ENCODE data around the gene FOXO6. TPM values are rescaled to one million over a fixed set of nuclear protein-coding genes. Genes with fewer than 3 reads are reported as not detected.

FOXO6 gene
- total RNA-seq, 2 experiments from 2014 or later = not detected

DNA sequence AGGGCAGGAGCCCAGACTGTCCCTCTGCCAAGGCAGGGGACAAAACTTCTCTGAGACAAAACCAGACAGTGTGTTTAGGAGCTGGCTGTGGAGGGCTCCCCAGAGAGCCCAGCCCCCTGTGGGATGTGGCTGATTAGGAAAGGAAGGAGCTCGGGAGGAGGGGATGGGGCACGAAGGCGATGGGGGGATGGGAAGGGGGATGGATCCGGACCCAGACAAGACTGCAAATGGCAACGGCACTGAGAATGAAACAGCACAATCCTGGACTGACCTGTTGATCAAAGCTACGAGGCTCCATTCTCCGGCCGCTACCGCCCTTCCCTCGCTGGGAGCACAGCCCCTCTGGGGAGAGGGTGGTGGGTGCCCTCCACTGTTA lies 33.1 kb downstream of the FOXO6 start:
- no peaks in the 10 kb centered on the region for H3K9me3 Mint-ChIP-seq
- H3K27ac Mint-ChIP-seq = no peak overlapping the region
- DNase-seq (no peak), ATAC-seq (ENCODE audit: low read depth) (no peak)
- H3K36me3 Mint-ChIP-seq = no peaks in the 10 kb centered on the region
- peaks cover 31% of the 10 kb centered on the region for H3K27me3 Mint-ChIP-seq
- H3K4me3 Mint-ChIP-seq = no peak overlapping the region
- peaks cover 5% of the 10 kb centered on the region for H3K4me1 Mint-ChIP-seq
- POLR2A ChIA-PET = no interaction called here

DNA sequence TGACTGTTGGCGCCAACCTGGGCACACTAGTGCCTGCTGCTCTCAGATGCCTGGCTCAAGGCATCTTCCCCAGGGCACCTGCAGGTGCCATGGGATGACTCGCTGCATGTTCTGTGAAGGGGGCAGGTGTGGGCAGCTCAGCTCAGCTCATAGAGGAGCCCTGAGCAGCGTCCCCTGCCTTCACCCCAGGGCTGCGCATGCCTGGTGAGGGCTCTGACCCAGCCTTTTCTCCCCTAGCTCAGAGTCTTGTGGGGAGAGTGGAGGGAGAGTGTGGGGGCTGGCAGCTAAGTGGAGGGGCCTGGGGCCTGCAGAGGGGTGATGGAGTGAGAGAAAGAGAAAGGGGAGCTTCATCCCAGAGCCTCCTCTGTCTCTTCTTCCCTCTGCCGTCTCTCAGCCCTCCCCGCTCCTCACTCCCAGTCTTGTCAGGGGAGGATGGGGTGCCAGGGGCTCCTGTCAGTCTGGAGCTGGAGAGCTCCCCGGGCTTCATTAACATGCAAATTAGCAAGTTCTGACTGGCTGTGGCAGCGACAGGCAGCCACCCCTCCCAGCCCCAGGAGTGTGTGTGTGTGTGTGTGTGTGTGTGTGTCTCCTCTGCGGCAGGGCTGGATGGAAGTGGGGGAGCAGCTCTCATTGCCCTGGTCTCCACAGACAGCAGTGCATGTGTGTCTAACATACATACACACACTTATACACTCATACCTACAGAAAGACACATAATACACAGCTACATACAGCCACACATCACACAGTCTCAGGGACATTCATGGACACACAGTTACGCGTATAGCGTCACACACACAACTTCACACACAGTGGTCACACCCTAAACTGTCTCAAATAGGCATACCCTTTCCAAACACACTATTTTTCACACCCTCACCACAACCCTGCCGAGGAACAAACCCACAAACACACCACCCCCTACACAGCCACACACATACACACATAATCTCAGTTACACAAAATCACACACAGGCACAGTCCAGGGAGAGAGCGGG lies 34.0 kb downstream of the FOXO6 start:
- ATAC-seq (ENCODE audit: low read depth) = peak; percentile 26
- no peak overlapping the region for H3K27ac Mint-ChIP-seq
- H3K27me3 Mint-ChIP-seq = peaks cover 26% of the 10 kb centered on the region
- POLR2A ChIA-PET = no interaction called here
- no peak for DNase-seq
- H3K4me1 Mint-ChIP-seq = peaks cover 5% of the 10 kb centered on the region
- H3K36me3 Mint-ChIP-seq = no peaks in the 10 kb centered on the region
- H3K9me3 Mint-ChIP-seq = no peaks in the 10 kb centered on the region
- no peak overlapping the region for H3K4me3 Mint-ChIP-seq

DNA sequence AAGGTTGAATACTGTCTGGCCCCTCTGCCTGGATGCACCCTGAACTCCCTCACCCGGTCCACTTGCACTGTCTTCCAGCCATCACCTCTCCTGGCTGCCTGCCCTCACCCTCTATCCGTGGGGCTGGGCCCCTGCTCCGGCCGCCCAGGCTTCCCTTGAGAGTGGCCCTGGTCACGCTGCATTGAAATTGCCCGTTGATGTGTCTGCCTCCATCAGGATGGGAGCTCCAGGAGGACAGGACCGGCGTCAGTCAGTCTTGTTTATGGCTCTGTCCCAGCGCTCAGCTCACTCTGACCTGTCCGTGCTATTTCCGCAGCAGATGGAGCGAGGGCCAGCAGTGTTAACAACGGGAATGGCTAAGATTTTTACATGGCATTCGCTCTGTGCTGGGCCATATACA lies 34.9 kb downstream of the FOXO6 start:
- H3K36me3 Mint-ChIP-seq = no peaks in the 10 kb centered on the region
- POLR2A ChIA-PET = no interaction called here

DNA sequence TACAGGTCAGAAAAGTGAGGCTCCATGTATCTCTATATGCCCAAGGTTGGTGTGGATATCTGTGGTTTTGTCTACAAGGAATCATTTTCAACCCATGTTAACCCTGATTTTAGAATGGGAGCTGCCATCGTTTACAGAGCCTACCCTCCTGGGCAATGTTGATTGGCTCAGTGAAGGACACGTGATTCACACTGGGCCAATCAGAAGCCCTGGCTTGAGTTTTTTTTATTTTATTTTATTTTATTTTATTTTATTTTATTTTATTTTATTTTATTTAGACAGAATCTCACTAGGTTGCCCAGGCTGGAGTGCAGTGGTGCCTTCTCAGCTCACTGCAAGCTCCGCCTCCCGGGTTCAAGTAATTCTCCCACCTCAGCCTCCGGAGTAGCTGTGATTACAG lies 35.8 kb downstream of the FOXO6 start:
- ATAC-seq (ENCODE audit: low read depth) (no peak), DNase-seq (no peak)
- H3K27me3 Mint-ChIP-seq = peaks cover 40% of the 10 kb centered on the region
- no peak overlapping the region for H3K27ac Mint-ChIP-seq
- H3K4me3 Mint-ChIP-seq = no peak overlapping the region
- no peaks in the 10 kb centered on the region for H3K36me3 Mint-ChIP-seq
- peaks cover 5% of the 10 kb centered on the region for H3K4me1 Mint-ChIP-seq
- H3K9me3 Mint-ChIP-seq = peaks cover 2% of the 10 kb centered on the region
- POLR2A ChIA-PET = no interaction called here

More for the DNA sequence above, 34.9 kb downstream of the FOXO6 start:
- no peak overlapping the region for H3K4me3 Mint-ChIP-seq
- DNase-seq (no peak), ATAC-seq (ENCODE audit: low read depth) (no peak)
- no peak overlapping the region for H3K27ac Mint-ChIP-seq
- H3K27me3 Mint-ChIP-seq = peaks cover 31% of the 10 kb centered on the region
- H3K9me3 Mint-ChIP-seq = no peaks in the 10 kb centered on the region
- peaks cover 5% of the 10 kb centered on the region for H3K4me1 Mint-ChIP-seq

DNA sequence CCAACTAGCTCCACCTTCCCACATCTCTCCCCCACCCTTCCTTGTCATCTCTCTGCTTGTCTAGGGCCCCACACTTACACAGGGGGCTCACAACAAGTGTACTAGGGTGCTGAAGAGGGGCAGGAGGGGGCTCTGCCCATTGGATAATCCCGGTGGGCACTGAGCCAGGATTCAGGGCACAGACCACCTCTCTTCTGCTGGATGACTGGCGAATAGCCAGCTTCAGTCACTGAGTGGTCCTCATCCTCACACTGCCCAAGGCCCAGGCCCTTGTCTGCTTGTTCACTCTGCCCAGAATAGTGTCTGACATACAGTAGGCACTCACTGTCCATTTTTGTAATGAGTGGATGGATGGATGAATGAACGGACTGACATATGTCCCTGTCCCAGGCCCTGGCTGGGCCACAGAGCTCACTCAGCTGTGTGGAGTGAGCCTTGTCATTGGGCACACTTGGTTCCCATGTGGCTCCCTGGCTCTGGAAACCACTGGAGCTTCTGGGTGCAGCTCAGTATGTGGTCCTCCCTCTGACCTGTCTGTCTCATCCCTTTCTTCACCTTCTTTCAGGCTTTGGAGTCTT lies 36.6 kb downstream of the FOXO6 start:
- no peaks in the 10 kb centered on the region for H3K36me3 Mint-ChIP-seq
- peaks cover 48% of the 10 kb centered on the region for H3K27me3 Mint-ChIP-seq
- peaks cover 5% of the 10 kb centered on the region for H3K4me1 Mint-ChIP-seq
- ATAC-seq (ENCODE audit: low read depth) (no peak), DNase-seq (no peak)
- POLR2A ChIA-PET = no interaction called here
- no peak overlapping the region for H3K4me3 Mint-ChIP-seq
- no peak overlapping the region for H3K27ac Mint-ChIP-seq
- peaks cover 2% of the 10 kb centered on the region for H3K9me3 Mint-ChIP-seq

DNA sequence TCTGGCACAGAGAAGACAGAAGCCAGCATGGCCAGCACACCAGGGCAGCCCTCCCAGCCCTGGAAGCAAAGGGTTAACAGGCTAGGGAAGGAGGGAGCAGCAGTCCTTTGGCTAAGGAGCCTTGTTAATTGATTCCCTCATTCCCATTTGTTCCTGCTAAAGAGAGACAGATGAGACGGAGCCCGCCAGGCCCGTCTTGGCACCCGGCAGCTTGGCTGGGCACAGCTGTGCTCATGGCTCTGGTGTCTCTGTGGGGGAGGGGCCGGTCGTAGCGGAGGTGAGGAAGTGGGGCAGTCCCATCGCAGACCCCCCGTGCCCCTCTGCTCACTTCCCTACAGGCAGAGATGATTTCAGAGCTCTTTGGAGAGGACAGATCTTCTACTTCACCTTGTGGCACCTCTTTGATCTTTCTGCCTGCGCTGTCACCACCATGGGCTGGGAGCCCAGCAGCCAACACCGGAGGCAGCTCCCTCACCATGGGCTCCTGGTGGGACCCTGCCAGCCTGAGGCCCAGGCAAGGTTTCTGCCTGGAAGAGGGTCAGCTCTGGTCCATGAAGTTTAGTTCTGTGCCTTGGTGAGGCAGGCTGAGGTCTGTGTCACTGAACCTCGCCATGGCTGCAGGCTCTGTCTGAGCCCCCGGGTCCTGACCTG lies 38.0 kb downstream of the FOXO6 start:
- Mint-ChIP-seq H3K36me3 (no peaks in the 10 kb centered on the region), H3K27ac (no peak overlapping the region), H3K27me3 (peaks cover 43% of the 10 kb centered on the region), H3K4me1 (peaks cover 5% of the 10 kb centered on the region), H3K9me3 (peaks cover 2% of the 10 kb centered on the region), H3K4me3 (no peak overlapping the region)
- no peak for DNase-seq
- ATAC-seq (ENCODE audit: low read depth) = no peak
- POLR2A ChIA-PET = no interaction called here

DNA sequence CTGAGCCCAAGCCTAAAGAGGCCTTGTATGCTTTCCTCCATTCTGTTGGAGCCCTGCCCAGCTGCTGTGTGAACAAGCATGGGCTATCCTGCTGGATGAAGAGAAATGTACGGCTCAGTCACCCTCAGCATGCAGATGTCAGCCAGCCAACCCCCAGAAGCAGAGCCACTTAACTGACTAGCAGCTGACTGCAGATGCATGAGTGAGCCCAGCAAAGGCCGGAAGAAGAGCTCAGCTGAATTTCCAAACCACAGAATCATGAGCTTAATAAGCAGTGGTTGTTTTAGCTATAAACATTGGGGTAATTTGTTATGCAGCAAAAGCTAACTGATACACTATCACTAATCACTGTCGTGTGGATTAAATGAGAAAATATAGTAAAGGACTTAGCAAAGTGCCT lies 39.0 kb downstream of the FOXO6 start:
- peaks cover 35% of the 10 kb centered on the region for H3K27me3 Mint-ChIP-seq
- H3K4me1 Mint-ChIP-seq = peaks cover 5% of the 10 kb centered on the region
- DNase-seq (no peak), ATAC-seq (ENCODE audit: low read depth) (no peak)
- no peak overlapping the region for H3K4me3 Mint-ChIP-seq
- H3K27ac Mint-ChIP-seq = no peak overlapping the region
- POLR2A ChIA-PET = no interaction called here
- H3K9me3 Mint-ChIP-seq = peaks cover 2% of the 10 kb centered on the region
- H3K36me3 Mint-ChIP-seq = no peaks in the 10 kb centered on the region

DNA sequence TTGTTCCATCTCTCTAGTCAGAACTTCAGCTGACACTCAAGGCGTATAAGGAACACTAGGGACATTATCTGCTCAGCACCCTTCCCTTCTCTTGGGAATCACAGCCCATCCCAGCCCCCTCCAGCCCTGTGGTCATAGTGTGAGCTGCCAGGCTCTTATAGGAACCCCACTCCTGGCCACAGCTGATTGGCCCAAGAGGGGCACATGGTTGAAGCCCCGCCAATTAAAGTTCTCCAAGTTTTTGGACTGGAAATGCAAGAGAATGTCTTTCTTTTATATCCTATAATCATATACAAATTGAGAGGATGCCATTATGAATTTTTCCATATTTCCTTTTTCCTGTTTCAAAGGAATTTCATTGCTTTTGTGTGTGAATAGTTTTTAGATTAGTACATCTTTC lies 40.7 kb downstream of the FOXO6 start:
- DNase-seq (no peak), ATAC-seq (ENCODE audit: low read depth) (no peak)
- Mint-ChIP-seq H3K9me3 (peaks cover 2% of the 10 kb centered on the region), H3K36me3 (no peaks in the 10 kb centered on the region), H3K27ac (no peak overlapping the region), H3K4me3 (no peak overlapping the region), H3K4me1 (no peaks in the 10 kb centered on the region), H3K27me3 (peaks cover 23% of the 10 kb centered on the region)
- POLR2A ChIA-PET = no interaction called here

DNA sequence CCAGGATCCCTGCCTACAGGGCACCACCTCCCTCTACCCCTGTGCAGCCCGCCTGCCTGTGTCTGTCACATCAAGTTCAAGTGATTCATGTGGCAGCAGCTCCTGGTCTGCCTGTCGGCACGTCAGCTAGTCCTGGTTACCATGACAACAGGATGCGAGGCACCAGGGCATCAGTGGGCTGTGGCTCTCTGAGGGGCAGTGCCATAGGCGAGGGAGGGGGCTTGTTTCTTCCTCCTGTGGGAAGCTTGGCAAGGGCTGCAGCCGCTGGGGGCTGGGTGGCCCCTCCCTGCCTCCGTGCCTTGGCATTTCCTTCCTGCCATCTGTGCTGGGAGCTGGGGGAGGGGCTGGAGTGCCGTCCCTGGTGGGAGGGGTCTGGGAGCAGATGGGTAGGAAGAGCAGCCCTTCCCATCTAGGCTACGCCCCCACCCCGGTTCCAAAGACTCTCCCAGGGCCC lies 43.1 kb downstream of the FOXO6 start:
- Mint-ChIP-seq H3K9me3 (peaks cover 2% of the 10 kb centered on the region), H3K27me3 (peaks cover 27% of the 10 kb centered on the region), H3K27ac (no peak overlapping the region), H3K4me3 (no peak overlapping the region), H3K36me3 (no peaks in the 10 kb centered on the region), H3K4me1 (no peaks in the 10 kb centered on the region)
- ATAC-seq (ENCODE audit: low read depth) (peak; percentile 54), DNase-seq (no peak)
- POLR2A ChIA-PET = no interaction called here

DNA sequence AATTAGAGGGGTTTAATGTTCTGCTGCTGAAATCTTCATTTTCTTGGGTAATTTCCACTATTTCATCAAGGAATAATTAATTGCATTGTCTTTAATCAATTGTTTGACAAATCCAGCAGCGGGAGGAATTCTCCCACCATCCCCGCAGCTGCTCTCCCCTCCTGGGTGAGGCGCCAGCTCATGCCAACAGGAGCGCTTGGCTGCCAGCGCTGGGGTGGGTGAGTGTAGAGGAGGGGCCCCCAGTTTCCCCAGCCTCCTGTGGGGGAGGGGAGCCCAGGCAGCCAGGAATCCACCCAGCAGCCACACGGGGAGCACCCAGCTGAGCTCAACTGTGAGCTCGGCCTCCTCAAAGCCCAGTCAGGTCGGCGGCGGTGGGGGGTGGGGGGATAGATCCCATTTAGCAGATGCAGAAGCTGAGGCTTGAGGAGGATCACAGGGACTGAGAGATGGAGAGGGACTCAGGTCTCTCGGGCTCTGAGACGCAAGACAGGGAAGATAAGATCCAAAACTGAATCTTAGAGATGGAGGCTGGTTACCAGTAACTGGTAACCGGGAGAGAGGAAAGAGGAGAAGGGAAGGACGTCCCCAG lies 46.5 kb downstream of the FOXO6 start:
- POLR2A ChIA-PET = no interaction called here
- Mint-ChIP-seq H3K4me3 (no peak overlapping the region), H3K4me1 (no peaks in the 10 kb centered on the region), H3K27me3 (peaks cover 21% of the 10 kb centered on the region), H3K27ac (no peak overlapping the region), H3K36me3 (no peaks in the 10 kb centered on the region), H3K9me3 (peaks cover 2% of the 10 kb centered on the region)
- DNase-seq (no peak), ATAC-seq (ENCODE audit: low read depth) (no peak)

DNA sequence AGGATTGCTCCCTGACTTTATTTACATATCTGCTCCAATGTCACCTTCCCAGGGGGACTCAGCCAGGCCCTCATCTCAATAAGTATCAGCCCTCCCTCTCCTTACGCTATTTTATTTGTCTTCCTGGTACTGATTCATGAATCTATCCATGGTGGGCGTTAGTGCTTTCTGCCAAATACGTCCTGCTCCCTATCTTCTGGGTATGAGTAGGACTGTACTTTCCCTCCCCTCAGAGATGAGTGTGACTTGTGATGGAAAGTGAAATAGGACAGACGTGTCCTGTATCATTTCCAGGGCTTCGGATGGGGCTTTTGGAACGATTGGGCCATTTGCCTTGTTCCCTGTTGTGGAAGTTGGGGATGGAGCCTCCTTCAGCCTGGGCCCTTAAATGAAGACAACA lies 47.5 kb downstream of the FOXO6 start:
- H3K4me3 Mint-ChIP-seq = no peak overlapping the region
- no peak overlapping the region for H3K27ac Mint-ChIP-seq
- H3K9me3 Mint-ChIP-seq = peaks cover 2% of the 10 kb centered on the region
- no peaks in the 10 kb centered on the region for H3K4me1 Mint-ChIP-seq
- H3K27me3 Mint-ChIP-seq = peaks cover 18% of the 10 kb centered on the region
- H3K36me3 Mint-ChIP-seq = no peaks in the 10 kb centered on the region
- POLR2A ChIA-PET = no interaction called here
- ATAC-seq (ENCODE audit: low read depth) = no peak
- no peak for DNase-seq

DNA sequence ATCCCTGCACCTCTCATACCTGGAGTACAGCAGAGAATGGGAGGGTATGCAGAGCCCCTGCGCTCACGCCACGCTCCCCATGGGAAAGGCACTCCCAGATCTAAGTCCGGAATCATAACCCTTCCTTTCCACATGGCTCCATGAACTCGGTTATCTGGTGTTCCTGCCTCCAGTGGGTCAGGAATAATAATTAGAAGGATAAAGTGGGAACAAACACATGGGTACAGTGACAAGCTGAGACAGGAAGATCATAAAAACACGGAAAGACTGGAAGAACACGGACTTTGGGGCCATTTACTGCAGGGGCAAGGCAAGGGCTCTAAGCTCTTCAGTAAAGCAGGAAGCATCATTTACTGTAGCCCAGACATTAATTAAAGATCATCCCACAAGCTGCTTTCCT lies 48.6 kb downstream of the FOXO6 start:
- Mint-ChIP-seq H3K9me3 (peaks cover 2% of the 10 kb centered on the region), H3K4me3 (no peak overlapping the region), H3K27me3 (peaks cover 18% of the 10 kb centered on the region), H3K4me1 (no peaks in the 10 kb centered on the region), H3K27ac (peak overlapping the region; percentile 43), H3K36me3 (no peaks in the 10 kb centered on the region)
- POLR2A ChIA-PET = no interaction called here
- ATAC-seq (ENCODE audit: low read depth) (no peak), DNase-seq (no peak)

DNA sequence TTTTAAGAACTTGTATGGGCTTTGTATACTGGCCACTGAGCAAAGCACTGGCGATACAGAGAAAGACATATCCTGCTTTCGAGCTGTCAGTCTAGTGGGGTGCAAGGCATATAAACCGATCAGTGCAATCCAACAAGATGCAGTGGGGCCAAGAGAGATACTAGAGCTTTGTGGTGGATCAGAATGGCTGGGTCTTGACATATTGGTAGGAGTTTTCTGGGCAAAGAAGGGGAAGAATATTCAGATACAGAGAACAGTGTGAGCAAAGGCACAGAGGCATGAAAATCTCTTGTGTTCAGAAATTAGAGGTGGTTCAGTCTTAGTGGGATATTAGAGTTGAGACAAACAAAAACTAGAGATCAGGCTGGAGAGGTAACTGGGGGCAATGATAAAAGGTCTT lies 49.2 kb downstream of the FOXO6 start:
- ATAC-seq (ENCODE audit: low read depth) = no peak
- no peak overlapping the region for H3K27ac Mint-ChIP-seq
- no peak for DNase-seq
- H3K9me3 Mint-ChIP-seq = peaks cover 2% of the 10 kb centered on the region
- no peak overlapping the region for H3K4me3 Mint-ChIP-seq
- POLR2A ChIA-PET = no interaction called here
- H3K27me3 Mint-ChIP-seq = peaks cover 18% of the 10 kb centered on the region
- no peaks in the 10 kb centered on the region for H3K36me3 Mint-ChIP-seq
- H3K4me1 Mint-ChIP-seq = no peaks in the 10 kb centered on the region

Measured in activated naive CD8-positive, alpha-beta T cell treated with anti-CD3 and anti-CD28 coated beads, Interleukin-2, amount 10 ng/mL, durations not matched to agents 7 days and 5 days (primary cell).